Esophagus squamous epithelium (tissue), 4 donors: ENCODE measurements around the gene NCAM1.

Source experiments
- POLR2A ChIP-seq, 4 donors: fragments of 450-650 bp; IDR thresholded peaks; one replicate each; pipeline ENCODE4 v1.6.1; 2017; ENCODE audit warnings: antibody characterized with exemption in 4 of 4, mild to moderate bottlenecking in 4 of 4, moderate library complexity in 3 of 4
- TF ChIP-seq, protein P1 (sequence below), 6 experiments: fragments of 450-650 bp in 4 of 6; fragments of 200-600 bp in 2 of 6; sonication (generic) in 2 of 6; IDR thresholded peaks; one replicate each; pipeline ENCODE4 v1.5.1; 2016 to 2019; ENCODE audit warnings: antibody characterized with exemption in 6 of 6, mild to moderate bottlenecking in 4 of 6, moderate library complexity in 4 of 6

DNA sequence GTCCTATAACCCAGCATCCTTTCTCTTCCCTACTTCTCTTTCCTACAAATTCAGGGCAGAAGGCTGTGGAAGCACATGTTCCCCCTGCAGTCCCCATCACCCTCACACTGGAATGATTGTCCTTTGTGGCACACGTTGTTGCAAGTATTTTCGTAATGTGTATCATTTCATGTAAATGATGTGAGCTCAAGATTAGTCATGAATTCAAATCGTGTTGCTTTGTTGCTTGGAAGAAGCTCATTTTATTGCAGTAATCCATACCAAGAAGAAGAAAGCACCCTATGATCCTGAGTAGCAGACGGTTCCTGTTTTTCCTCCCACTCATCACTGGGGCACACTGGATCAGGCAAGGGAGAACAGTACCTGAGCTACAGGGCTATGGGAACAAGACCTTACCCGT, 173.4 kb downstream of the NCAM1 start:
- TF ChIP-seq, protein P1, sequence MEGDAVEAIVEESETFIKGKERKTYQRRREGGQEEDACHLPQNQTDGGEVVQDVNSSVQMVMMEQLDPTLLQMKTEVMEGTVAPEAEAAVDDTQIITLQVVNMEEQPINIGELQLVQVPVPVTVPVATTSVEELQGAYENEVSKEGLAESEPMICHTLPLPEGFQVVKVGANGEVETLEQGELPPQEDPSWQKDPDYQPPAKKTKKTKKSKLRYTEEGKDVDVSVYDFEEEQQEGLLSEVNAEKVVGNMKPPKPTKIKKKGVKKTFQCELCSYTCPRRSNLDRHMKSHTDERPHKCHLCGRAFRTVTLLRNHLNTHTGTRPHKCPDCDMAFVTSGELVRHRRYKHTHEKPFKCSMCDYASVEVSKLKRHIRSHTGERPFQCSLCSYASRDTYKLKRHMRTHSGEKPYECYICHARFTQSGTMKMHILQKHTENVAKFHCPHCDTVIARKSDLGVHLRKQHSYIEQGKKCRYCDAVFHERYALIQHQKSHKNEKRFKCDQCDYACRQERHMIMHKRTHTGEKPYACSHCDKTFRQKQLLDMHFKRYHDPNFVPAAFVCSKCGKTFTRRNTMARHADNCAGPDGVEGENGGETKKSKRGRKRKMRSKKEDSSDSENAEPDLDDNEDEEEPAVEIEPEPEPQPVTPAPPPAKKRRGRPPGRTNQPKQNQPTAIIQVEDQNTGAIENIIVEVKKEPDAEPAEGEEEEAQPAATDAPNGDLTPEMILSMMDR (IDR thresholded peaks at IDR 0.05): no peak
- TF ChIP-seq POLR2A (IDR thresholded peaks at IDR 0.05): no peak
